DMS79 (cell line): ENCODE measurements around the gene MAGIX.

Experiments
- DNase-seq: peaks from one replicate; lab custom pipeline; 2025; lab: John Stamatoyannopoulos, UW

MAGIX gene

GRCh38 chrX:49206543-49206942 is 44.0 kb downstream of the MAGIX start:
- DNase-seq = no peak

DNA sequence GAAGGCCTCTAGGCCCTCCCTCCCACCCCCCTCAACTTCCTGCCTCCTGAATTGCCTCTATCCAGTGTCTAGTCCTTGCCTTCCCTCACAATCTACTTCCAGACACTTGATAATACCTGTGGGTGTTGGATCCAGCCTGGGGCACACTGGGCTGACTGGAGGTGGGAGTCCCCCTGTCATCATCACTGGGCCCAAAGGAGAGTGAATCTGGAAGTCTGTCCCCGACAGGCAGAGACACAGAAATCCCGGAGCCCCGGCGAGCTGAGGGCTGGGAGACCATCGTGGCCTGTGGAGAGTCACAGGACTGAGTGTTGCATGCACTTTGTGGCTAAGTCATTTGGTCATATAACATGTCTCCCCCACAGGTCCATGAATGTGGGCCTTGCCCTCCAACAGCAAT is 45.8 kb downstream of the MAGIX start:
- no peak for DNase-seq

DNA sequence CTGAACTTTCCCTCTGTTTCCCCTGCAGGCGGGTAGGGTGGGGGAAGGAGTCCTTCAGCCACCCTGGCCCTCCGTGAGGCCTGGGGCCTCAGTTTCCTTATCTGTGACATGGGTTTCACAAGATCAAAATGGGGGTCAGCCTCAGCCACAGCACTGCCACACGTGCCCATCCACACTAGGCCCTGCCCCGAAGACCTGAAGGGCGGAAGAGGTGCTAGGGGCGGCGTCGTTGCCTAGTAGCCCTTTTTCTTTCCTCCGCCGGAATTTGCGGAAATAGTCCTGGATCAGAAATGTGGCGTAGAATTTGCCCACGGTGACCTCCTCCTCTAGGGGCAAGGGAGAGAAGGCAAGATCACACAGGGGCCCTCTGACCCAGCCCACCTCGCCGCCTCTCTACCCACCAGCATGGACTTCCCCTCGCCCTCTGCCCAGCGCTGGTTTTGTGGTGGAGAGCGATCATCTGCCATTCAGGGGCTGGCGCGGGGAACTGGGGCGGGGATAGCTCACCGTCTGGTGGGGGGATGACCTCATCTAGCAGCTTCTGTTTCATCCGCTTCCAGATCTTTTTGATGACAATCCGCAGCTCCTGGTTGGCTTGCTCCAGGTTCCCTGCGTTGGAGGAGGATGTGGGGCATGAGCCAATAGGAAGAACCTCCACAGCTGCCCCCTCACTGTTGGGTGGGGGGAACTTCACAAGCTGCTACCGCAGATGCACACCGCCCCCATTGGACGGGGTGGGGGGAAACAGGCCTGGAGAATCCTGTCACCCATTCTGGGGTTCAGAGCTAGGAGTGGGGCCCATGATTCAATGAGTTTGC is 47.1 kb downstream of the MAGIX start:
- no peak for DNase-seq

DNA sequence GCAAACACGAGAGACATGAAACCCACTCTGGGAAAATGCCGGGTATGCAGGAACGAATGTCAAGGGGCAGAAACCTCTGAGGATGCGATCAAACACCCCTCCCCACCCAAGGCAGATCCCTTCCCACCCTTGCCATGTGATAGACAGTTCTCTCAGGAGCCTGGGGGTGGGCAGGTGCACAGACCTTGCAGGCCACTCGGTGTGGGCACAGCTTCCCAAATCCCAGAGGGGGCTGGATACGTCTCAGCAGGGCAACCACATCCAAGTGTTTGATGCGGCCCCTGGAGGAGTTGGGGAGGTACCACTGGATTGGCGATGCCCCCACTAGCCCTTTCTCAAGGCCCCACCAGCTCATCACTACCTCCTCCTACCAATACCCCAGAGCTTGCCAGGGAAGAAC is 47.8 kb downstream of the MAGIX start:
- no peak for DNase-seq

GRCh38 chrX:49211074-49211473 is 48.5 kb downstream of the MAGIX start:
- no peak for DNase-seq

GRCh38 chrX:49212209-49212608 is 49.7 kb downstream of the MAGIX start:
- DNase-seq = no peak

GRCh38 chrX:49212861-49213260 is 50.3 kb downstream of the MAGIX start:
- no peak for DNase-seq

DNA sequence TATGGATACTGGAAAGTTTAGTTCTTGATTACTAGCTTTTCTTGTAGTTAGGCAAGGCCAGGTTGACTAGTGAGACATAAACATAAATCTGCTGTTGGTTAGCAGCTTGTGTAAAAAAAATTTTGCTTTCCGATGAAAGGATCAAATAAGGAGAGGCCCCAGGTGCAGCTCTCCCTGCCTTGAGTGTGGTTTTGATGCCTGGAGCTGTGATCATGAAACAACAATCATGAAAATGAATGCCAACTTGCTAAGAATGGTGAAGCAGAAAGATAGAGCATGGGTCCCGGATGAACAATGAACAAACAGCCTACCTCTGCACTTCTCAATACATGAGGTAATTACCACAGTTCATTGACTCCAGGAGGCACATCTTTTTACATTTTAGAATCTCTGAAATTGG is 51.9 kb downstream of the MAGIX start:
- DNase-seq = no peak

GRCh38 chrX:49214996-49215526 is 52.5 kb downstream of the MAGIX start:
- no peak for DNase-seq
